PC-9 (cell line): Measurements from ENCODE around the gene KLHDC4.

Source experiments
- CTCF ChIP-seq: fragments of 200-600 bp; sonication (generic); conservative IDR thresholded peaks from 2 replicates; pipeline ENCODE4 v1.6.1; 2017; ENCODE audit warnings: mixed run types, antibody characterized with exemption, mild to moderate bottlenecking, moderate library complexity
- EZH2 ChIP-seq: fragments of 200-600 bp; sonication (generic); IDR thresholded peaks from 2 replicates; pipeline ENCODE4 v1.8.0; 2017; ENCODE audit warnings: antibody characterized with exemption, low read depth

- TF ChIP-seq CTCF (no peak), EZH2 (no peak)
These were observed 67.5 kb downstream of the KLHDC4 start for GRCh38 chr16:87698241-87698640.
